ENCODE measurements around the gene SNTB2. TPM values are rescaled to one million over a fixed set of nuclear protein-coding genes. Genes with fewer than 3 reads are reported as not detected.

The SNTB2 gene
- total and polyA plus RNA-seq, 7 donors = 2.7 to 19.4 (median 12.6) TPM

GRCh38 chr16:69160192-69160591 is 26.8 kb upstream of the SNTB2 start:
- Histone ChIP-seq H3K27me3 (ENCODE audit: insufficient read depth in 3 of 3, low read length in 2 of 3) (no peaks in the 10 kb centered on the region), H3K9me3 (no peaks in the 10 kb centered on the region), H3K27ac (no peak overlapping the region), H3K4me3 (no peak overlapping the region), H3K4me1 (no peaks in the 10 kb centered on the region), H3K36me3 (ENCODE audit: insufficient read depth in 1 of 2, low read depth in 1 of 2) (peaks cover 20 to 98% of the 10 kb centered on the region in 2 donors)
- ATAC-seq (no peak), DNase-seq (no peak)
- 58 to 92% (median 65%) methylated on average over 1 of the region's 1 CpG for WGBS, 3 donors
- intact Hi-C loops (cut with DNase I) = no loop called here
- TF ChIP-seq CTCF (IDR thresholded peaks at IDR 0.05) = no peak

DNA sequence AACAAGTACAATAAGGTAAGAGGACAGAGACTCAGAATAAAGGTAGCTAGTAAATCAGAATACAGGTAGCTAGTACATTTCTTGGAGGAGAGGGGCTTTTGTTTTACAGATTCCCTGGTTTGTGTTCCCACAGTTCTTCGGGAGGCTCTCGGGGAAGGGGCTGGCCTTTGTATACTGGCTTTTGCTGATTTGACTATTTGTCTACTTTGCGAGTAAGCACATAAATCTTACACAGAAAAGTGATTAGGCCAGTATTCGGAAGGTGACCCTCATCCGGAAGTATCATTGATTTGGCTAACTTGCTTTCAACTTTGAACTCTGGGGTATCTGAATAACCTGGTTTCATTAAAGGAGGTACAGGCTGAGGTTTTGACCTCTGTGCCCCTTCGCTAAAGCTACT is 21.4 kb upstream of the SNTB2 start:
- ATAC-seq (no peak), DNase-seq (no peak)
- Histone ChIP-seq H3K9me3 (no peaks in the 10 kb centered on the region), H3K36me3 (ENCODE audit: insufficient read depth in 1 of 2, low read depth in 1 of 2) (peaks cover 20 to 98% of the 10 kb centered on the region in 2 donors), H3K27ac (no peak overlapping the region), H3K4me3 (no peak overlapping the region), H3K4me1 (no peaks in the 10 kb centered on the region), H3K27me3 (ENCODE audit: insufficient read depth in 3 of 3, low read length in 2 of 3) (no peaks in the 10 kb centered on the region)
- intact Hi-C loops (cut with DNase I) = no loop called here
- 94 to 95% (median 94%) methylated on average over 6 of the region's 6 CpGs for WGBS, 3 donors
- TF ChIP-seq CTCF (IDR thresholded peaks at IDR 0.05) = no peak

DNA sequence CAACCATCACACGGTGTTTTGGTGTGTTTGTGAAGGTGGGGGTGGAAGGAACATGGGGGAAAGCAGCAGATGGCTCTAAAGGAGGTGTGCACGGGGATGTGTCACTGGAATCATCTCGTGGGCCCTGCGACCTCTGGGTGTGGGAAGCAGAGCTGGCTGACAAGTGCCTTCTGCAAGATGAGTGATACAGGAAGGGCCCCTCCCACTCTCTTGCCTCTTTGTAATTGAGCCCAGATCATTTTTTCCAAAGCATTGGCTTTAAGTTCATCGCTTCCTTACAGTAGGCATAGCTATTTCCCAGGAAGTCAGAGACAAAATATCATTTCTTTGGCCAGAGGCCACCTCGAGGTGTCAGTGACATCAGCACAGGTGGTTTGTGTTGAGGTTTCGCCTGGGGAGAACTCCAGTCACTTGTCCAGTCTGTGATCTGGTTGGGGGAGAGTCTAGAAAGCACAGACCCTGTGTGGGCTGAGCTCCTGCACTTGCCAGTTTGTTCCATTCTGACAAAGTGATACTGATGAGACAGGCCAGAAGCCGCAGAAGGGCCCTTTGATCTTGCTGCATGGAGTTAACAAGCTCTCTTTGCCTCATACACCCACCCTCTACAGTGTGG is 20.6 kb upstream of the SNTB2 start:
- Histone ChIP-seq H3K36me3 (ENCODE audit: insufficient read depth in 1 of 2, low read depth in 1 of 2) (peaks cover 18 to 93% of the 10 kb centered on the region in 2 donors), H3K27me3 (ENCODE audit: insufficient read depth in 3 of 3, low read length in 2 of 3) (no peaks in the 10 kb centered on the region), H3K4me1 (no peaks in the 10 kb centered on the region), H3K9me3 (no peaks in the 10 kb centered on the region), H3K4me3 (no peak overlapping the region), H3K27ac (no peak overlapping the region)
- DNase-seq (no peak), ATAC-seq (no peak)
- no peak for TF ChIP-seq CTCF (IDR thresholded peaks at IDR 0.05)
- WGBS, 3 donors = 69 to 78% (median 73%) methylated on average over 8 of the region's 8 CpGs
- intact Hi-C loops (cut with DNase I) = no loop called here

- H3K27ac ChIP-seq = no peak overlapping the region
- H3K4me1 ChIP-seq = no peaks in the 10 kb centered on the region
- no peak for DNase-seq
- H3K9me3 ChIP-seq = no peaks in the 10 kb centered on the region
- no peaks in the 10 kb centered on the region for H3K27me3 ChIP-seq (ENCODE audit: insufficient read depth in 3 of 3, low read length in 2 of 3)
- 90 to 93% (median 92%) methylated on average over 7 of the region's 7 CpGs for WGBS, 3 donors
- H3K36me3 ChIP-seq (ENCODE audit: insufficient read depth in 1 of 2, low read depth in 1 of 2) = peaks cover 17 to 84% of the 10 kb centered on the region in 2 donors
- TF ChIP-seq CTCF (IDR thresholded peaks at IDR 0.05) = no peak
- H3K4me3 ChIP-seq = no peak overlapping the region
- intact Hi-C loops (cut with DNase I) = no loop called here
- no peak for ATAC-seq
Measured at GRCh38 chr16:69166946-69167930, 19.7 kb upstream of the SNTB2 start.

Data from psoas muscle (tissue), 8 donors.